ENCODE results near the gene STK17A. TPM values are rescaled to one million over a fixed set of nuclear protein-coding genes. Genes with fewer than 3 reads are reported as not detected.

STK17A gene
- total RNA-seq, 2 donors from 2014 or later, result 15.6 to 18.4 TPM

DNA sequence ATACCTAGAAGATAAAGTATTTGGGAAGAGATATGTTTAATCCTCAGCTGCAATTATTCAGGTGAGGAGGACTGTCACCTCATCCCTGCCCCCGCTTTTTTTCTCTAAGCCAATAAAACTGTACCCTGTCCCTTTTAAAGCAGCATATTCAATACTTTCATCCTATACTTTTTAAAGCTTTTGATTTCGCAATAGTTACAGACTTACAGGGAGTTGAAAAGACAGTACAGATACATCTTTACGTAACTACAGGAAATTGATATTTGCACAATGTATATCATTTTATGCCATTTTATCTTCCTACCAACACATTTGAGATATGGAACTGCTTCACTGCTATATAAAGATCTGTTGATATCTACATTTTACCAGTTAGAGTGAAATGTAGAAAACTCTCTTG lies 47.6 kb downstream of the STK17A start:
- no peak overlapping the region for H3K9ac ChIP-seq (ENCODE audit: extremely low read depth, low read length, poor library complexity, severe bottlenecking)
- Mint-ChIP-seq H3K4me3 (no peak overlapping the region), H3K4me1 (peaks cover under 1% of the 10 kb centered on the region), H3K9me3 (no peaks in the 10 kb centered on the region), H3K36me3 (ENCODE audit: low read depth) (peaks cover 59% of the 10 kb centered on the region), H3K27ac (no peak overlapping the region), H3K27me3 (ENCODE audit: insufficient read depth) (no peaks in the 10 kb centered on the region)
- H3K9me3 ChIP-seq (ENCODE audit: control insufficient read depth, low read length), result no peaks in the 10 kb centered on the region
- 94 to 100% methylated on average over 1 to 3 of the region's 3 CpGs for WGBS, 2 experiments (ENCODE audit: insufficient coverage in 1 of 2, insufficient read length in 1 of 2)
- no peak overlapping the region for H3K27ac ChIP-seq (ENCODE audit: low read depth, low read length)
- no peaks in the 10 kb centered on the region for H3K4me1 ChIP-seq (ENCODE audit: control insufficient read depth, insufficient read depth, low read length)
- H3K4me3 ChIP-seq (ENCODE audit: low read length), result no peak overlapping the region
- no peak for DNase-seq
- H3K27me3 ChIP-seq (ENCODE audit: control insufficient read depth, insufficient read depth, low read length, poor library complexity, severe bottlenecking), result no peaks in the 10 kb centered on the region
- TF ChIP-seq, protein P1, sequence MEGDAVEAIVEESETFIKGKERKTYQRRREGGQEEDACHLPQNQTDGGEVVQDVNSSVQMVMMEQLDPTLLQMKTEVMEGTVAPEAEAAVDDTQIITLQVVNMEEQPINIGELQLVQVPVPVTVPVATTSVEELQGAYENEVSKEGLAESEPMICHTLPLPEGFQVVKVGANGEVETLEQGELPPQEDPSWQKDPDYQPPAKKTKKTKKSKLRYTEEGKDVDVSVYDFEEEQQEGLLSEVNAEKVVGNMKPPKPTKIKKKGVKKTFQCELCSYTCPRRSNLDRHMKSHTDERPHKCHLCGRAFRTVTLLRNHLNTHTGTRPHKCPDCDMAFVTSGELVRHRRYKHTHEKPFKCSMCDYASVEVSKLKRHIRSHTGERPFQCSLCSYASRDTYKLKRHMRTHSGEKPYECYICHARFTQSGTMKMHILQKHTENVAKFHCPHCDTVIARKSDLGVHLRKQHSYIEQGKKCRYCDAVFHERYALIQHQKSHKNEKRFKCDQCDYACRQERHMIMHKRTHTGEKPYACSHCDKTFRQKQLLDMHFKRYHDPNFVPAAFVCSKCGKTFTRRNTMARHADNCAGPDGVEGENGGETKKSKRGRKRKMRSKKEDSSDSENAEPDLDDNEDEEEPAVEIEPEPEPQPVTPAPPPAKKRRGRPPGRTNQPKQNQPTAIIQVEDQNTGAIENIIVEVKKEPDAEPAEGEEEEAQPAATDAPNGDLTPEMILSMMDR (conservative IDR thresholded peaks at IDR 0.05), result no peak
- H3K36me3 ChIP-seq (ENCODE audit: control insufficient read depth, insufficient read depth, low read length), result peaks cover 66% of the 10 kb centered on the region

DNA sequence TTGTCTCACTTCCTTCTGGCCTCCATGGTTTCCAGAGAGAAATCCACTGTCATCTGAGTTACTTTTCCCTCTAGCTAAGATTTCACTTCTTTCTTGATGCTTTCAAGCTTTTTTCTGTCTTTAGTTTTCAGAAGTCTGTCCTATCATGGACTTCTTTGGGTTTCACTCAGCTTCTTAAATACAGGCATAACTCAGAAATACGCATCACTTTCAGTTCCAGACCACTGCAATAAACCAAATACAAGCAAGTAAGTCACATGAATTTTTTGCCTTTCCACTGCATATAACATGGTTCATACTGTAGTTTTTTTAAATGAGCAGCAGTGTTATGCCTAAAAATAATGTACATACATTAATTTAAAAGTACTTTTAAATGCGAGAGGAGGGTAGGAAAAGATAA lies 48.7 kb downstream of the STK17A start:
- Histone ChIP-seq H3K4me1 (ENCODE audit: control insufficient read depth, insufficient read depth, low read length) (no peaks in the 10 kb centered on the region), H3K4me3 (ENCODE audit: low read length) (no peak overlapping the region), H3K27ac (ENCODE audit: low read depth, low read length) (no peak overlapping the region), H3K36me3 (ENCODE audit: control insufficient read depth, insufficient read depth, low read length) (peaks cover 67% of the 10 kb centered on the region), H3K9me3 (ENCODE audit: control insufficient read depth, low read length) (no peaks in the 10 kb centered on the region), H3K27me3 (ENCODE audit: control insufficient read depth, insufficient read depth, low read length, poor library complexity, severe bottlenecking) (no peaks in the 10 kb centered on the region), H3K9ac (ENCODE audit: extremely low read depth, low read length, poor library complexity, severe bottlenecking) (no peak overlapping the region)
- Mint-ChIP-seq H3K9me3 (no peaks in the 10 kb centered on the region), H3K27me3 (ENCODE audit: insufficient read depth) (no peaks in the 10 kb centered on the region), H3K4me1 (no peaks in the 10 kb centered on the region), H3K27ac (no peak overlapping the region), H3K36me3 (ENCODE audit: low read depth) (peaks cover 66% of the 10 kb centered on the region), H3K4me3 (no peak overlapping the region)
- DNase-seq, result no peak
- 83 to 100% methylated on average over 1 to 2 of the region's 2 CpGs for WGBS, 2 experiments (ENCODE audit: insufficient coverage in 1 of 2, insufficient read length in 1 of 2)
- TF ChIP-seq, protein P1 (conservative IDR thresholded peaks at IDR 0.05), result no peak

DNA sequence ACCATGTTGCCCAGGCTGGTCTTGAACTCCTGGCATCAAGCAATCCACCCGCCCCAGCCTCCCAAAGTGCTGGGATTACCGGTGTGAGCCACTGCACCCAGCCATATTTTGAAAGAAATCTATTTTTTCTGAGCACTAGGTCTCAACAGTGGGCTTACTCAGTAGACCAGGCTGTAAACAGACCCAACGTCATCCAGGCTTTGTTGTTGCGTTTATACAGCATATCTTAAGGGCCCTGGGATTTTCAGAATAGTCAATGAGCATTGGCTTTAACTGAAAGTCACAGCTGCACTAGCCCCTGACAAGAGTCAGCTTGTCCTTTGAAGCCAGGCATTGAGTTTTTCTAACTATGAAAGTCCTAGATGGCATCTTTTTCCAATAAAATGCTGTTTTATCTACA lies 49.8 kb downstream of the STK17A start:
- peaks cover 70% of the 10 kb centered on the region for H3K36me3 Mint-ChIP-seq (ENCODE audit: low read depth)

More for the DNA sequence above, 49.8 kb downstream of the STK17A start:
- Mint-ChIP-seq H3K9me3 (no peaks in the 10 kb centered on the region), H3K27me3 (ENCODE audit: insufficient read depth) (no peaks in the 10 kb centered on the region), H3K4me3 (no peak overlapping the region), H3K27ac (no peak overlapping the region), H3K4me1 (no peaks in the 10 kb centered on the region)
- Histone ChIP-seq H3K36me3 (ENCODE audit: control insufficient read depth, insufficient read depth, low read length) (peaks cover 67% of the 10 kb centered on the region), H3K9me3 (ENCODE audit: control insufficient read depth, low read length) (no peaks in the 10 kb centered on the region), H3K4me1 (ENCODE audit: control insufficient read depth, insufficient read depth, low read length) (no peaks in the 10 kb centered on the region), H3K9ac (ENCODE audit: extremely low read depth, low read length, poor library complexity, severe bottlenecking) (no peak overlapping the region), H3K27ac (ENCODE audit: low read depth, low read length) (no peak overlapping the region), H3K4me3 (ENCODE audit: low read length) (no peak overlapping the region), H3K27me3 (ENCODE audit: control insufficient read depth, insufficient read depth, low read length, poor library complexity, severe bottlenecking) (no peaks in the 10 kb centered on the region)
- no peak for DNase-seq
- WGBS, 2 experiments (ENCODE audit: insufficient coverage in 1 of 2, insufficient read length in 1 of 2), result 95 to 100% methylated on average over 4 of the region's 4 CpGs
- TF ChIP-seq, protein P1 (conservative IDR thresholded peaks at IDR 0.05), result no peak

Measured in endodermal cell (in vitro differentiated cells).